ENCODE results near the gene GINS2.

The GINS2 gene

GRCh38 chr16:85716022-85716679 is 27.4 kb upstream of the GINS2 start:
- DNase-seq (ENCODE audit: low read depth) = no peak

DNA sequence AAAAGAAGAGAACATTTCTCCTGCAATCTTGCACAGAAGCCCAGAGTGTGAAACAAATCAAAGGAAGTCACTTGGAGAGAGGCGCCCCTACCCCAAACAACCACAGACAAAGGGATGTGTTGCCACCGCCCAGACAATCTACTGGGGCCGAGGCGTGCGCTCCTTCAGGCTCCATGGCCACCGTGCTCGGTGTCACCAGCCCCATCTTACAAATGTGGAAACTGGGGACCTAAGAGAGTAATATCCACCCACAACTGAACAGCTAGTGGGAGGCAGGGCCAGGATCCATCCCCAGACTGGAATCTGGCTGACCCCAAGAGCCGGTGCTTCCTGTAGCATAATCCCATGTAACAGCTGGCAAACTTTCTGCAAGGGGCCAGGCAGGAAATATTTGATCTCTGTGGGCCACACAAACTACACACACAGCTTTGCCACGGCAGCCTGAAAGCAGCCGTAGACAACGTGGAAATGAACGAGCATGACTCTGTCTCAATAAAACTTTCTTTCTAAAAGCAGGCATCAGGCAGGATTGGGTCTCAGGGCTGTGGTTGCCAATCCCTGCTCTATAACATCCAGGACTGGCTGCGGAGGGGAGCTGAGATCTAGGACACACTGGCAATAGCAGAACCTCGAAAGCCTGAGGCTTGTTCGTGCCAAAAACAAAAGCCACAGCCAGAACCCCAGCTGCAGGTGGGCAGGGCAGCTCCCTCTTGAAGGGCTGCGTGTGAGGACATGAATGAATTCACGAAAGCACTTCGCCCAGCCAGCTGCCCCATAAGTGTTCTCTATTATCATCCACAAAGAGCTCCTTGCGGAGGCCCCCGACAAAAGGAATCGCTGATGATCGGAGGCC is 26.6 kb upstream of the GINS2 start:
- DNase-seq (ENCODE audit: low read depth) = no peak

DNA sequence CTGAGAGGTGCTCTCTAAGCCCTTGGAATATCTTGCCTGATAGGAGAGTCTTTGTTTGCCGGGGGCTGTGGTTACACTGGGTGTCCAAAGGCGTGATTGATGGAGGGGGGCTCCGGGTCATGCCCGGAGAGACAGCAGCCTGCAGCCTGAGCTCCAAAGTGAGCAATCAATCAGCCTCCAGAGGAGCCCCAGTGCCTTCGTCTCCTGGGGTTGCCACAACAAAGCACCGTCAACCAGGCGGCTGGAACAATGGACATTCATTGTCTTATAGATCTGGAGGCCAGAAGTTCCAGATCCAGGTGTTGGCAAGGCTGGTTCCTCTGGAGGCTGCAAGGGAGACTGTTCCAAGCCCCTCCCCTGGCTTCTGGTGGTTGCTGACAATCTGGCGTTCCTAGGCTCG is 24.0 kb upstream of the GINS2 start:
- DNase-seq (ENCODE audit: low read depth) = no peak

DNA sequence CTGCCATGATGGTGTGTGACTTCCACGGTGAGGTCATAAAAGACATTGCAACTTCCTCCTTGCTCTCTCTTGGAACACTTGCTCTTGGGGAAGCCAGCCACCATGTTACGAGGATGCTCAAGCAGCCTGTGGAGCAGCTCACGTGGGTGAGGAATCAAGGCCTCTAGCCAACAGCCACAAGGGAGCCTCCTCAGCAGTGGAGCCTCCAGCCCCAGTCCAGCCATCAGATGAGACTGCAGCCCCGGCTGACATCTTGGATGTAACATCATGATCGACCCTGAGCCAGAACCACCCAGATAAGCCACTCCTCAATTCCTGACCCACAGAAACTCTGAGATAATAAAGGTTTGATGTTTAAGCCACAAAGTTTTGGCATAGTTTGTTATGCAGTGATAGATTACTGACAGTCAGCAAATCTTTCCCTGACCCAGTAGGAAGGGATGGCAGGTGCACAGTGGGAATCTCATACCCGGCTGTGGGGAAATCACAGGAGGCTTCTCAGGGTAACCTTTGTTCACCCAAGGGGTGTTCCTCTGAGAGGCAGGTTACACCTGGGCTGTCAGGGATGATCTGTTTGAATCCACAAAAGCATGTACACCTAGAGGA is 23.3 kb upstream of the GINS2 start:
- no peak for DNase-seq (ENCODE audit: low read depth)

DNA sequence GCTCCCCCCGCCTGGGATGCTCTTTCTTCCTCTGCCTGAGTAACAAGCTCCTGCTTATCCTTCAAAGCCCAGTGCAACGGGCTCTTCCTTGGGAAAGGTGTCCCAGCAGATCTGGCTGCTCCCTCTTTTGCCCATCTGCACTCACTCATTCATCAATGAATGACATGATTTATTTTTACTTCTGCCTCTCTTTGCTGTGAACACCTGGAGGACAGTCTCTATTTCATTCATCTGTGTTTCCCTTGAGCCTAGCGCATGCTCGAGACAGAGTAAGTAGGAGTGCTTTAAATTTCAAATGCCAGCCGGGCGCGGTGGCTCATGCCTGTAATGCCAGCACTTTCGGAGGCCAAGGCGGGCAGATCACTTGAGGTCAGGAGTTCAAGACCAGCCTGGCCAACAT is 22.0 kb upstream of the GINS2 start:
- DNase-seq (ENCODE audit: low read depth) = no peak

GRCh38 chr16:85709766-85710585 is 21.2 kb upstream of the GINS2 start:
- no peak for DNase-seq (ENCODE audit: low read depth)

GRCh38 chr16:85708338-85708737 is 19.6 kb upstream of the GINS2 start:
- DNase-seq (ENCODE audit: low read depth) = no peak

- DNase-seq (ENCODE audit: low read depth) = no peak
Measured at GRCh38 chr16:85707528-85708095, 18.9 kb upstream of the GINS2 start.

- no peak for DNase-seq (ENCODE audit: low read depth)
Measured at GRCh38 chr16:85706449-85707034, 17.8 kb upstream of the GINS2 start.

DNA sequence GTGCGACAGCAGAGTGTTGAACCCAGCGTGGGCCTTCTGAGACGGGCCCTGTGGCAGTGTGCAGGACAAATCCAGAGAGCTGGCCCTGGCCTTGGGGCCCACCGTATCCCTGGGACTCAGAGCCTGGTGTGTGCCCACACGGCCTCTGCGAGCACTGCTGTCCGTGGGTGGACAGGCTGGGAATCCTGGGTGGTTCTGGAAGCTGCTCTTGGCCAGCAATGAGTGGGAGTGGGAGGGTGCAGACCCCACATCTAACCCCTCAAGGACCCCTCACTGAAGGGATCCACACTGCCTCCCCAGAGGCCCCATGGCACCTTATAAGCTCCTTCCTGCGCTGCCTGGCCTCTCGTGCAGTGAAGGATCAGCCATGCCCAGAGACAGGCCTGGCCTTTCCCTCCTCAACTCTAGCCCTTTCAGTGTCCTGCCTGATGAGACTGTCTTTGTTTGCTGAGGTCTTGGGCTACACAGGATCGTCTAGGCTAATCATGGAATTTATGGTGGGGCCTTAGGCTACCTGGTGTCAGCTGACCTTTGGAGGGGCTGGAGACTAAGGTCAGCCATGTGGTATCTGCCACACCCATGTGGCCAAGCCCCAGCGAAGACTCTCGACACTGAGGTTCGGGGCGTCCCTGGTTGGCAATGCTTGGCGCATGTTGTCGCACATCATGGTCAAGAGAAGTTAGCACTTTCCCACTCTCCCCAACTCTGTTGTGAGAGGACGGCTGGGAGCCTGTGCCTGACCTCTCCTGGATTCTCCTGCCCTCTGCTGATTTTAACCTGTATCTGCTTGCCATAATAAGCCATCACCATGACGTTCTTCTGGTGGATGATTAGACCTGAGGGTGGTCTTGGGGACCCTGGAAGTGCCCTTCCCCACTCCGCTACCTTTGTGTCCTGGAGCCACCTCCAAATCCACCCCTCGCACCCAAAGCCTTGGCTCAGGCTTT is 16.4 kb upstream of the GINS2 start:
- DNase-seq (ENCODE audit: low read depth) = no peak

DNA sequence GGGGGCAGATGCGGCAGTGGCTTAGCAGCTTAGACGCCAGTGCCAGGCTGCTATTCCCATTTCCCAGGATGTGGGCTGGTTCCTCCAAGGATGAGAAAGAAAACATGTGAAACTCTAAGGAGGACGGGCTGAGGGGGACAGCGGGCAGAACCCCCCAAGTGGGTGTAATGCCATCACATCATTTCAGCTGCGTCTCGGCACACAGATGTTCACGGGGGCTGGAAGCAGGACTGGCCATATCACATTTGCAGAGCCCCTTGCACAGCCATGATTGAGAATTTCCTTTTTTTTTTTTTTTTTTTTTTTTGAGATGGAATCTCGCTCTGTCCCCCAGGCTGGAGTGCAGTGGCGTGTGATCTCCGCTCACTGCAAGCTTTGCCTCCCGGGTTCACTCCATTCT is 15.3 kb upstream of the GINS2 start:
- no peak for DNase-seq (ENCODE audit: low read depth)

GRCh38 chr16:85699628-85700027 is 10.9 kb upstream of the GINS2 start:
- no peak for DNase-seq (ENCODE audit: low read depth)

DNA sequence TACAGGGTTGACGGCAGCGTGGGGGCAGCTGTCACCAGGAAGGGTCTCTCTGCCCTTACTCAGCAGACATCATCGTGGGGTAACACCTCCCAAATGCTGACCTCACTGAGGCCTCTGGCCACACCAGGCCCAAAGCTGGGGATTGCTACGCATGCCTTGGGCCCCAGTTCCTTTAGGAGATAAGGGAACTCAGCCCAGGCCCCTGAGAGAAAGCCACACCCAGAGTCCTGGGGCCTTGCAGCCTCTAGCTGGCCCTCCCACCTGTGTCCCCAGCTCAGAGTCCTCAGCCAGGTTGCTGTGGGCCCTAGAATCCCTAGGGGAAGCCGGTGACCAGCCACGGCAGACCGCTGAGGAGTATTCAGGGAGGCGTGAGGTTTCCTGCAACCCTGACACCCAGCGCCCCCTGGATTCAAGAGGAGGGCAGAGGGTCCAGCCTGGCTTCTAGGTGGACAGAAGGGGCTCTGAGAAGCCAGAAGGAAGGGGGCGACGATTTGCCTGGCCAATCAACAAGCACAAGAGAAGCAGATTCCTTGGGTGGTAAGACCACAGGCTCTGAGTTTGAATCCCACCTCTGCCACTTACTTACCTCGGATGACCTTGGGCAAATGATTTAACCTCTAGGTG is 10.3 kb upstream of the GINS2 start:
- no peak for DNase-seq (ENCODE audit: low read depth)

GRCh38 chr16:85698459-85698891 is 9.7 kb upstream of the GINS2 start:
- no peak for DNase-seq (ENCODE audit: low read depth)

DNA sequence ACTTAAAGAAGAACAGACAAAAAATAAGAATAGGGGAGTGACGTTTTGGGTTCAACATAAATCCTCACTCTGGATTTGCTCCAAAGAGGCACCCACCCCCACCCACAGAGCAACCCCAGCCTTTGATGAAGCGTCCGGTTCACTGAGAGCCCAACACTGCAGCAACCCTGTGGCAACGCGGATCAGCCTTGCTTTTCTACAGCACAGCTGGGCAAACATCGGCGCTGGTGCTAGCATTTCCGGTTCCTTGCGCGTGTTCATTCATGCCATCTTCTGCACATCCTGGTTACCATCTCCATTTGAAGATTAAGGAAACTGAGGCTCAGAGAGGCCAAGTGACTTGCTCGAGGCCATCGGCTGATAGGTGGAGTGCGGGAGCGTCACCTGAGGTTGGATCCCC is 8.7 kb upstream of the GINS2 start:
- no peak for DNase-seq (ENCODE audit: low read depth)

- DNase-seq (ENCODE audit: low read depth) = no peak
Measured at GRCh38 chr16:85696781-85697180, 8.0 kb upstream of the GINS2 start.

GRCh38 chr16:85695196-85696128 is 6.7 kb upstream of the GINS2 start:
- no peak for DNase-seq (ENCODE audit: low read depth)

DNA sequence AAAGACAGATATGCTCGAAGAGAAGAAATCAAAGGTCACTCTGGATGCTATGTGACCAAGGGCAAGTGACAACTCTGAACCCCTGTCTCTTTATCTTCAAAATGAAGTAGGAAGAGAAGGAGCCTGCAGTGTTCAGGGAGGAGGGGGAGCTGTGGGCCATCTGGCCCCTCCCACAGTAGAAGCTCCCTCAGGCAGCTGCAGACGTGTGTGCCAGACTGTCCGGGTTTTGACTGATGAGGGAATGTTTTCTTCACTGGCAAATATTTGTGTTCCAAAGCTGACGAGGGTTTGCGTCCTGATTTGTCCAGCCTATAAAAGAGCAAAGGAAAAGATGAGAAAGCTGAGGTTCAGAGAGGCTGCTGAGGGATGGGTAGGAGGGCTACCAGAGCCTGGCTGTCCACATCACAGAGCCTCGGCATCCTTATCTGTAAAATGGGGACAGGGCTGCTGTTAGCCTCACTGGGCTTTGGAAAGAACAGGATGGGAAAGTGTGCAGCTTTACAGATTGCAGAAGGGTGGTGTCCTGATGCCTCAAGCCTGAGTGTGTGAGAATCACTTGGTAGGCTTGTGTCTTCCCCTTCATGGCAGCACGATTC is 1.8 kb upstream of the GINS2 start:
- no peak for DNase-seq (ENCODE audit: low read depth)

All from stimulated activated CD8-positive, alpha-beta memory T cell treated with anti-CD3 and anti-CD28 coated beads, Interleukin-12 subunit alpha, Interleukin-12 subunit beta, amount 100 ng/mL, for 4 hours (primary cell).